Kidney (tissue), 14 donors: Measurements from ENCODE around the gene GATD1. TPM values are rescaled to one million over a fixed set of nuclear protein-coding genes. Genes with fewer than 3 reads are reported as not detected.

Experiments used
- DNase-seq, 5 donors: peaks; one replicate each; pipeline ENCODE4 v3.0.0-alpha.2; 2013 to 2020
- FAIRE-seq: peaks from 2 replicates; lab custom pipeline; 2012; peaks lifted over from hg19 to GRCh38; lab: Jason Lieb, UNC
- H3K27ac ChIP-seq, 2 donors: one replicate each; pipeline ENCODE4 v1.7.0; 2013; ENCODE audit warnings: low read depth in 2 of 2, low read length in 2 of 2, inconsistent platforms in 1 of 2
- H3K27me3 ChIP-seq: one replicate; pipeline ENCODE4 v1.7.1; 2013; ENCODE audit warnings: low read length, inconsistent platforms; ENCODE audit not compliant: control insufficient read depth, insufficient read depth
- H3K36me3 ChIP-seq, 3 donors: one replicate each; pipeline versions ENCODE4 v1.7.0 to v1.7.1; 2013; ENCODE audit warnings: low read length in 3 of 3, control low read depth in 1 of 3, inconsistent platforms in 1 of 3; ENCODE audit not compliant: insufficient read depth in 3 of 3, control insufficient read depth in 2 of 3
- H3K4me1 ChIP-seq, 3 donors: one replicate each; pipeline versions ENCODE4 v1.7.0 to v1.7.1; 2013; ENCODE audit warnings: low read length in 3 of 3, inconsistent platforms in 1 of 3, low read depth in 1 of 3; ENCODE audit not compliant: control insufficient read depth in 2 of 3, insufficient read depth in 2 of 3
- H3K4me3 ChIP-seq, 3 donors: one replicate each; pipeline versions ENCODE4 v1.7.0 to v1.8.1; 2013; ENCODE audit warnings: low read length in 3 of 3, control low read depth in 1 of 3, inconsistent platforms in 1 of 3
- H3K9ac ChIP-seq, 3 donors: one replicate each; pipeline versions ENCODE4 v1.7.0 to v1.7.1; 2013; ENCODE audit warnings: low read length in 3 of 3, control low read depth in 1 of 3, inconsistent platforms in 1 of 3
- H3K9me3 ChIP-seq, 3 donors: one replicate each; pipeline versions ENCODE4 v1.7.0 to v1.7.1; 2013; ENCODE audit warnings: low read length in 3 of 3, control low read depth in 1 of 3, inconsistent platforms in 1 of 3; ENCODE audit not compliant: control insufficient read depth in 2 of 3, insufficient read depth in 1 of 3
- CTCF ChIP-seq: IDR thresholded peaks from 3 replicates; pipeline ENCODE4 v1.5.1; 2012; ENCODE audit warnings: mild to moderate bottlenecking, moderate library complexity, borderline replicate concordance; ENCODE audit not compliant: insufficient read depth; ENCODE audit errors: extremely low read depth
- intact Hi-C: fragments of 100-400 bp; cut with DNase I; formaldehyde crosslinking; loops from one replicate; pipeline ENCODE4 v1.11.1; 2022
- polyA plus RNA-seq: library from polyadenylated mRNA; stranded (reverse); fragments of 350-450 nt; fragmentation: Illumina TruSeq; extraction: RNeasy Lipid Tissue Mini Kit (QIAGEN cat#74804); gene quantifications from one replicate; pipeline ENCODE4 v1.2.3, GENCODE V29; 2014; ENCODE audit warnings: low read depth, low replicate concordance; ENCODE audit not compliant: insufficient read depth
- total RNA-seq: library from RNA; stranded (reverse); fragmentation: NEBNext Ultra II Directional; extraction: Animal tissue kit (Norgen Biotek cat#: 25700); gene quantifications from one replicate; pipeline ENCODE4 v1.2.1, GENCODE V29; 2021
- donor health status: control.
- donor health status: control.
- donor health status: control.
- donor health status: control.
- donor health status: control.
- donor health status: DM: yes; HTN: yes; CAD: no.
- donor health status: Normal renal cell carcinoma (clear cell type).

GATD1 gene
- total and polyA plus RNA-seq, 2 donors from 2014 or later, result 38.3 to 66.2 TPM

GRCh38 chr11:826227-826621 lies 48.9 kb upstream of the GATD1 start:
- DNase-seq (no peak), FAIRE-seq (no peak)
- Histone ChIP-seq H3K4me3 (no peak overlapping the region), H3K4me1 (peaks cover 0 to 48% (median 24%) of the 10 kb centered on the region in 3 donors), H3K36me3 (peaks cover 0 to 4% (median 0%) of the 10 kb centered on the region in 3 donors), H3K9me3 (no peaks in the 10 kb centered on the region), H3K27me3 (no peaks in the 10 kb centered on the region), H3K9ac (no peak overlapping the region), H3K27ac (no peak overlapping the region)
- no peak for TF ChIP-seq CTCF
- intact Hi-C loops, result no loop called here

- H3K9ac ChIP-seq, result no peak overlapping the region
- DNase-seq, result no peak
- intact Hi-C loops, result no loop called here
- H3K27ac ChIP-seq, result no peak overlapping the region
- no peaks in the 10 kb centered on the region for H3K27me3 ChIP-seq
- FAIRE-seq, result no peak
- H3K4me1 ChIP-seq, result peaks cover 0 to 52% (median 30%) of the 10 kb centered on the region in 3 donors
- no peak overlapping the region for H3K4me3 ChIP-seq
- H3K36me3 ChIP-seq, result peaks cover 0 to 4% (median 0%) of the 10 kb centered on the region in 3 donors
- TF ChIP-seq CTCF, result no peak
- H3K9me3 ChIP-seq, result no peaks in the 10 kb centered on the region
These were observed 48.3 kb upstream of the GATD1 start for GRCh38 chr11:825366-826226.

GRCh38 chr11:824942-825341 lies 47.7 kb upstream of the GATD1 start:
- Histone ChIP-seq H3K4me3 (no peak overlapping the region), H3K4me1 (peaks cover 0 to 49% (median 32%) of the 10 kb centered on the region in 3 donors), H3K9me3 (no peaks in the 10 kb centered on the region), H3K27me3 (no peaks in the 10 kb centered on the region), H3K36me3 (peaks cover 0 to 4% (median 0%) of the 10 kb centered on the region in 3 donors), H3K27ac (no peak overlapping the region), H3K9ac (no peak overlapping the region)
- FAIRE-seq (no peak), DNase-seq (no peak)
- TF ChIP-seq CTCF, result no peak
- intact Hi-C loops, result no loop called here
